Measurements from ENCODE around the gene AGAP3.

DNA sequence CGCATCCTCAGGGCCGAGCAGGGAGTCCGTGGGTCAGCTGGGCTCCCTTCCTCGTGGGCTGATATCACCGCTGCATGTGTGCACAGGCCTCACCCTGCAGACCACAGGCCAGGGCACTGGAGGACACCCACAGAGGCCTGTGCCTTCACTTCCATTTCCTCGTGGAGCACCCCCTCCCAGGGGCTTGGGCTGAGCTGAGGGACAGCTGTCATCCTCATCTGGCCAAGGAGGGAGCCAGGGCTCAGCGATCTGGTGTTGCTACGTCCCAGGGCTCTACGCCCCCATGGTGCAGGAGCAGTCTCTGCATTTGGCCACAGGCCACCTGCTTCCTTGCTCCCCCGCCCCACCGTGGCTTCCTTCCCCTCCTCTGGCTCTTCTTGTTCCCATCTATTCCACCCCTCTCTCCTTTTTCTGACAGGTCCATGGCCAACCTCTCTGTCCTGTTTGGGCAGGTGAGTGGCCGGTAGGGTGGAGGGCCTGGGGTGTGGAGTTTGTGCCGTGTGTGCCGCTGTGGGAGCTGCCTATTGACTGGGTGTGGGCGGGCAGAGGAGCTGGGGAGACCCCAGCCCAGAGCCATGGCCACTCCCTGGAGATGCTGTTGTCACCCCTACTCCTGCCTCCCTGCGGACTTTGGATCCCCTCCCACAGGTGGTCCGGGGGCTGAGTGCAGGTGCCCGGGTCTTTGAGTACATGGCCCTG, 46.3 kb upstream of the AGAP3 start:
- TF ChIP-seq POLR2A (IDR thresholded peaks at IDR 0.05): no peak
- no peak for TF ChIP-seq CTCF (IDR thresholded peaks at IDR 0.05)
